Osteocyte (in vitro differentiated cells): Measurements from ENCODE around the gene SRSF7. TPM values are rescaled to one million over a fixed set of nuclear protein-coding genes. Genes with fewer than 3 reads are reported as not detected.

Experiments used
- DNase-seq: peaks from one replicate; pipeline ENCODE4 v3.0.0; 2021; ENCODE audit warnings: mixed read lengths; ENCODE audit not compliant: unreplicated experiment; ENCODE audit errors: extremely low spot score
- H3K27ac Mint-ChIP-seq: one replicate; pipeline ENCODE4 v1.8.0; 2021; ENCODE audit warnings: mild to moderate bottlenecking, mixed read lengths; ENCODE audit not compliant: unreplicated experiment
- H3K27me3 Mint-ChIP-seq: one replicate; pipeline ENCODE4 v1.8.0; 2021; ENCODE audit warnings: mixed read lengths; ENCODE audit not compliant: unreplicated experiment
- H3K36me3 Mint-ChIP-seq: one replicate; pipeline ENCODE4 v1.8.0; 2021; ENCODE audit warnings: mixed read lengths; ENCODE audit not compliant: unreplicated experiment
- H3K4me1 Mint-ChIP-seq: one replicate; pipeline ENCODE4 v1.8.0; 2021; ENCODE audit warnings: mixed read lengths; ENCODE audit not compliant: unreplicated experiment
- H3K4me3 Mint-ChIP-seq: one replicate; pipeline ENCODE4 v1.8.0; 2021; ENCODE audit warnings: mild to moderate bottlenecking, moderate library complexity, mixed read lengths; ENCODE audit not compliant: unreplicated experiment
- H3K9me3 Mint-ChIP-seq: one replicate; pipeline ENCODE4 v1.8.0; 2021; ENCODE audit warnings: mixed read lengths; ENCODE audit not compliant: unreplicated experiment
- CTCF ChIP-seq: fragments of 200-600 bp; sonication (generic); IDR thresholded peaks from 2 replicates; pipeline ENCODE4 v1.5.0; 2021; ENCODE audit warnings: antibody characterized with exemption, mild to moderate bottlenecking, moderate library complexity
- total RNA-seq: library from RNA; stranded (reverse); gene quantifications from 2 replicates; pipeline ENCODE4 v1.2.1, GENCODE V29; 2021

The SRSF7 gene
- total RNA-seq, 1 donor from 2014 or later = 103 TPM

- no peak for DNase-seq
- H3K36me3 Mint-ChIP-seq = peaks cover 4% of the 10 kb centered on the region
- H3K9me3 Mint-ChIP-seq = no peaks in the 10 kb centered on the region
- peaks cover 12% of the 10 kb centered on the region for H3K4me1 Mint-ChIP-seq
- H3K27me3 Mint-ChIP-seq = no peaks in the 10 kb centered on the region
- no peak for TF ChIP-seq CTCF
- H3K27ac Mint-ChIP-seq = no peak overlapping the region
- no peak overlapping the region for H3K4me3 Mint-ChIP-seq
Observed at GRCh38 chr2:38754506-38754905, 3.3 kb upstream of the SRSF7 start.

- Mint-ChIP-seq H3K27ac (no peak overlapping the region), H3K9me3 (no peaks in the 10 kb centered on the region), H3K27me3 (no peaks in the 10 kb centered on the region), H3K36me3 (peaks cover 6% of the 10 kb centered on the region), H3K4me1 (peaks cover 16% of the 10 kb centered on the region), H3K4me3 (no peak overlapping the region)
- DNase-seq = no peak
- TF ChIP-seq CTCF = no peak
Observed at GRCh38 chr2:38754049-38754448, 2.9 kb upstream of the SRSF7 start.

- H3K4me1 Mint-ChIP-seq = peaks cover 31% of the 10 kb centered on the region
- H3K4me3 Mint-ChIP-seq = peak overlapping the region; percentile 99
- peak overlapping the region; percentile 99 for H3K27ac Mint-ChIP-seq
- no peaks in the 10 kb centered on the region for H3K27me3 Mint-ChIP-seq
- no peak for DNase-seq
- no peaks in the 10 kb centered on the region for H3K9me3 Mint-ChIP-seq
- peaks cover 26% of the 10 kb centered on the region for H3K36me3 Mint-ChIP-seq
- TF ChIP-seq CTCF = no peak
Observed at GRCh38 chr2:38751596-38752410, 642 bp upstream of the SRSF7 start.

GRCh38 chr2:38750011-38750890, 910 bp downstream of the SRSF7 start:
- Mint-ChIP-seq H3K27me3 (no peaks in the 10 kb centered on the region), H3K4me1 (peaks cover 33% of the 10 kb centered on the region), H3K9me3 (no peaks in the 10 kb centered on the region), H3K36me3 (peaks cover 40% of the 10 kb centered on the region), H3K4me3 (peak overlapping the region; percentile 99), H3K27ac (peak overlapping the region; percentile 99)
- no peak for TF ChIP-seq CTCF
- DNase-seq = peak; percentile 86
